K562 (cell line): Measurements from ENCODE around the gene CUL4B. TPM values are rescaled to one million over a fixed set of nuclear protein-coding genes. Genes with fewer than 3 reads are reported as not detected.
A peak's percentile ranks its signal among the peaks of the same experiment; 100 is the strongest.

Source experiments
- ATF6 ChIP-seq: sonication (generic); formaldehyde crosslinking; IDR thresholded peaks from 2 replicates; pipeline ENCODE4 v1.4.0; 2020; ENCODE audit warnings: mild to moderate bottlenecking, missing genetic modification reagents
- CGGBP1 ChIP-seq: fragments of 250-450 bp; sonication (Bioruptor Pico); IDR thresholded peaks from 2 replicates; pipeline ENCODE4 v1.9.0; 2021; ENCODE audit warnings: mild to moderate bottlenecking
- CREM ChIP-seq: IDR thresholded peaks from 2 replicates; pipeline ENCODE4 v1.6.1; 2014; ENCODE audit warnings: antibody characterized with exemption, low read depth
- FOS ChIP-seq: IDR thresholded peaks from 3 replicates; pipeline ENCODE4 v1.6.1; 2011; ENCODE audit not compliant: insufficient read length; ENCODE audit errors: extremely low read depth
- FOXP1 ChIP-seq: sonication (generic); formaldehyde crosslinking; IDR thresholded peaks from 2 replicates; pipeline ENCODE4 v1.8.0; 2022; ENCODE audit warnings: mild to moderate bottlenecking, missing genetic modification reagents
- PHB ChIP-seq: fragments of 250-450 bp; sonication (Bioruptor Pico); IDR thresholded peaks from 2 replicates; pipeline ENCODE4 v1.5.0; 2021
- RBM14 ChIP-seq: fragments of 200-400 bp; formaldehyde crosslinking; IDR thresholded peaks from 2 replicates; pipeline ENCODE4 v1.6.1; 2018; ENCODE audit warnings: low read depth, mild to moderate bottlenecking, low read length, moderate library complexity, borderline replicate concordance; ENCODE audit not compliant: insufficient read depth
- SIN3B ChIP-seq: fragments of 450-650 bp; IDR thresholded peaks from 2 replicates; pipeline ENCODE4 v1.6.1; 2017; ENCODE audit warnings: low read depth, mild to moderate bottlenecking, moderate library complexity
- SIX5 ChIP-seq, 2 experiments: IDR thresholded peaks; 2 replicates each; pipeline ENCODE4 v1.6.1; 2011; ENCODE audit warnings: low read length in 2 of 2, borderline replicate concordance in 1 of 2, low read depth in 1 of 2, mild to moderate bottlenecking in 1 of 2, moderate library complexity in 1 of 2; ENCODE audit not compliant: insufficient read depth in 1 of 2
- SOX6 ChIP-seq: fragments of 450-650 bp; IDR thresholded peaks from 2 replicates; pipeline ENCODE4 v1.6.1; 2014; ENCODE audit warnings: mild to moderate bottlenecking
- TEAD1 ChIP-seq, 2 experiments: fragments of 450-650 bp in 1 of 2; sonication (generic) in 1 of 2; formaldehyde crosslinking; IDR thresholded peaks; 2 replicates each; pipeline versions ENCODE4 v1.4.0 to v1.8.0; 2020 to 2022; ENCODE audit warnings: mild to moderate bottlenecking in 2 of 2, missing genetic modification reagents in 1 of 2
- TFAM ChIP-seq: fragments of 250-450 bp; sonication (Bioruptor Pico); conservative IDR thresholded peaks from 2 replicates; pipeline ENCODE4 v1.5.0; 2021; ENCODE audit warnings: mild to moderate bottlenecking, moderate library complexity
- YY1 ChIP-seq, 3 experiments: IDR thresholded peaks; 2 replicates each; pipeline ENCODE4 v1.6.1; 2011; ENCODE audit warnings: low read length in 2 of 3, mild to moderate bottlenecking in 2 of 3, moderate library complexity in 2 of 3, borderline replicate concordance in 1 of 3, control low read depth in 1 of 3, low read depth in 1 of 3; ENCODE audit not compliant: insufficient read depth in 3 of 3, insufficient replicate concordance in 2 of 3, control insufficient read depth in 1 of 3, insufficient read length in 1 of 3; ENCODE audit errors: extremely low read depth in 1 of 3
- ZEB2 ChIP-seq: fragments of 450-650 bp; IDR thresholded peaks from 2 replicates; pipeline ENCODE4 v1.6.1; 2016
- ZHX1 ChIP-seq: fragments of 150-350 bp; conservative IDR thresholded peaks from 2 replicates; pipeline ENCODE4 v1.6.1; 2014; ENCODE audit warnings: low read length
- ZNF133 ChIP-seq: fragments of 250-450 bp; sonication (Bioruptor Pico); IDR thresholded peaks from 2 replicates; pipeline ENCODE4 v1.4.0; 2020; ENCODE audit warnings: mild to moderate bottlenecking
- ZNF24 ChIP-seq: fragments of 450-650 bp; IDR thresholded peaks from 2 replicates; pipeline ENCODE4 v1.6.1; 2016
- ZNF316 ChIP-seq: fragments of 450-650 bp; IDR thresholded peaks from 2 replicates; pipeline ENCODE4 v1.6.1; 2016
- ZNF436 ChIP-seq: fragments of 250-450, 450-650 bp; sonication (Bioruptor Pico); formaldehyde crosslinking; IDR thresholded peaks from 2 replicates; pipeline ENCODE4 v1.7.0; 2020; ENCODE audit warnings: mild to moderate bottlenecking
- ZNF785 ChIP-seq: fragments of 250-450 bp; sonication (Bioruptor Pico); IDR thresholded peaks from 2 replicates; pipeline ENCODE4 v1.4.0; 2020; ENCODE audit warnings: mild to moderate bottlenecking
- polyA plus RNA-seq, 8 experiments: library from polyadenylated mRNA; depleted of rRNA in 4 of 8; stranded (reverse) in 5 of 8; unstranded in 3 of 8; fragments of >200 nt; fragmentation: Nextera tagmentation in 2 of 8; fragmentation: Illumina TruSeq in 1 of 8; extraction: Ambion mirVana in 2 of 8; extraction: Trizol in 1 of 8; gene quantifications; 2 replicates each; pipeline versions ENCODE4 v1.2.1 to v1.2.3, GENCODE V29; 2011 to 2014; ENCODE audit warnings: inconsistent platforms in 1 of 8, missing spikeins in 1 of 8
- total RNA-seq, 7 experiments: library from RNA; depleted of rRNA in 6 of 7; stranded (reverse); fragments of >200 nt in 6 of 7; fragmentation: Illumina TruSeq in 2 of 7; extraction: Trizol in 2 of 7; gene quantifications; 2 replicates each; pipeline versions ENCODE4 v1.2.1 to v1.2.3, GENCODE V29; 2011 to 2021; ENCODE audit warnings: low replicate concordance in 1 of 7

Gene CUL4B
- total and polyA plus RNA-seq, 9 of the 15 experiments (the other 6 are each of a cell fraction or from before 2014, with no cell fraction given): 15.0 to 41.7 (median 37.5) TPM

GRCh38 chrX:120485638-120486520 lies 74.9 kb downstream of the CUL4B start (continued):
- no peak for TF ChIP-seq ATF6 (CRISPR knock-in tag)
- TF ChIP-seq YY1 (IDR thresholded peaks at IDR 0.05; ENCODE audit: borderline replicate concordance in 1 of 3, control insufficient read depth in 1 of 3, extremely low read depth in 1 of 3, insufficient read depth in 3 of 3, insufficient read length in 1 of 3, insufficient replicate concordance in 2 of 3, low read depth in 1 of 3, low read length in 2 of 3): no peak
- TF ChIP-seq SOX6: 0 out of 2 replicates have a peak, but pooled peaks have one; percentile 44
- no peak for TF ChIP-seq ZNF24
- TF ChIP-seq PHB (CRISPR knock-in tag): no peak
- no peak for TF ChIP-seq FOS
- TF ChIP-seq CREM: peak; percentile 16; the same call in 1 of the 2 replicates
- TF ChIP-seq FOXP1 (CRISPR knock-in tag): peak; percentile 75; the same call in 1 of the 2 replicates
- 0 out of 4 replicates have a peak, but pooled peaks of 1 of the 2 experiments have one; percentile 11 for TF ChIP-seq TEAD1 (CRISPR knock-in tag; IDR thresholded peaks at IDR 0.05)
- peak; percentile 97 for TF ChIP-seq ZNF316
- TF ChIP-seq ZEB2: no peak
- no peak for TF ChIP-seq CGGBP1 (CRISPR knock-in tag)
- TF ChIP-seq RBM14: no peak
- TF ChIP-seq ZNF785 (CRISPR knock-in tag): no peak
- no peak for TF ChIP-seq SIN3B
- TF ChIP-seq ZHX1: 0 out of 2 replicates have a peak, but pooled peaks have one; percentile 4
- no peak for TF ChIP-seq TFAM
- no peak for TF ChIP-seq SIX5 (IDR thresholded peaks at IDR 0.05; ENCODE audit: borderline replicate concordance in 1 of 2, insufficient read depth in 1 of 2, low read depth in 1 of 2, low read length in 2 of 2)
- no peak for TF ChIP-seq ZNF436 (CRISPR knock-in tag)
- TF ChIP-seq ZNF133 (CRISPR knock-in tag): no peak
